ENCODE results near the gene IL16. TPM values are rescaled to one million over a fixed set of nuclear protein-coding genes. Genes with fewer than 3 reads are reported as not detected.

IL16 gene
- polyA plus RNA-seq, 1 donor (not counting 4 experiments of a cell fraction or from before 2014, with no cell fraction given): not detected

- dilution Hi-C loops (cut with MboI; ENCODE audit: extremely low pct_ligation_motif_present, low sequenced_read_pairs): no loop called here
- Histone ChIP-seq H3K4me1 (ENCODE audit: control insufficient read depth, extremely low read depth, insufficient read depth, low read length) (peaks cover 13% of the 10 kb centered on the region), H3K27me3 (ENCODE audit: control insufficient read depth, extremely low read depth, insufficient read depth, low read length) (no peaks in the 10 kb centered on the region), H2AFZ (ENCODE audit: control insufficient read depth, low read length) (peak within 1 kb of the TSS; percentile 97), H3K27ac (ENCODE audit: control insufficient read depth, insufficient read depth, low read length) (peak within 1 kb of the TSS; percentile 83), H3K9ac (ENCODE audit: control insufficient read depth, extremely low read depth, insufficient read depth, low read length) (peak within 1 kb of the TSS; percentile 94), H4K20me1 (ENCODE audit: control insufficient read depth, extremely low read depth, insufficient read depth, low read length) (no peaks in the 10 kb centered on the region), H3K9me3 (ENCODE audit: control insufficient read depth, low read depth, low read length) (no peaks in the 10 kb centered on the region), H3K36me3 (ENCODE audit: control insufficient read depth in 2 of 2, extremely low read depth in 1 of 2, insufficient read depth in 2 of 2, low read length in 2 of 2) (peaks cover 16 to 18% of the 10 kb centered on the region in 2 experiments), H3K4me2 (ENCODE audit: control insufficient read depth, extremely low read depth, insufficient read depth, low read depth, low read length) (peak within 1 kb of the TSS; percentile 90), H3K79me2 (ENCODE audit: control insufficient read depth, insufficient read depth, low read length) (peaks cover 11% of the 10 kb centered on the region), H3K4me3 (ENCODE audit: control insufficient read depth in 2 of 3, extremely low read depth in 1 of 3, insufficient read depth in 2 of 3, low read depth in 1 of 3, low read length in 3 of 3) (peak within 1 kb of the TSS; percentile 89 to 92 (median 91)), H3K9me1 (ENCODE audit: control insufficient read depth, extremely low read depth, insufficient read depth, low read length) (no peaks in the 10 kb centered on the region)
- FAIRE-seq (no peak), DNase-seq (ENCODE audit: low read depth, low spot score) (peak; percentile 69)
- TF ChIP-seq CTCF (optimal IDR thresholded peaks at IDR 0.05 in 1 of 3, IDR thresholded peaks at IDR 0.05 in 1 of 3, conservative IDR thresholded peaks at IDR 0.05 in 1 of 3; ENCODE audit: extremely low read depth in 1 of 3, insufficient read depth in 2 of 3, low read length in 3 of 3) (no peak), EZH2 (IDR thresholded peaks at IDR 0.05; ENCODE audit: low read length) (no peak)
These were observed 127.5 kb downstream of the IL16 start, which contains the start of gene STARD5 for GRCh38 chr15:81323944-81324881. Gene STARD5, minus strand, starts transcription at chr15:81324141. Its CDS starts 42 bp downstream, at chr15:81324099.

DNA sequence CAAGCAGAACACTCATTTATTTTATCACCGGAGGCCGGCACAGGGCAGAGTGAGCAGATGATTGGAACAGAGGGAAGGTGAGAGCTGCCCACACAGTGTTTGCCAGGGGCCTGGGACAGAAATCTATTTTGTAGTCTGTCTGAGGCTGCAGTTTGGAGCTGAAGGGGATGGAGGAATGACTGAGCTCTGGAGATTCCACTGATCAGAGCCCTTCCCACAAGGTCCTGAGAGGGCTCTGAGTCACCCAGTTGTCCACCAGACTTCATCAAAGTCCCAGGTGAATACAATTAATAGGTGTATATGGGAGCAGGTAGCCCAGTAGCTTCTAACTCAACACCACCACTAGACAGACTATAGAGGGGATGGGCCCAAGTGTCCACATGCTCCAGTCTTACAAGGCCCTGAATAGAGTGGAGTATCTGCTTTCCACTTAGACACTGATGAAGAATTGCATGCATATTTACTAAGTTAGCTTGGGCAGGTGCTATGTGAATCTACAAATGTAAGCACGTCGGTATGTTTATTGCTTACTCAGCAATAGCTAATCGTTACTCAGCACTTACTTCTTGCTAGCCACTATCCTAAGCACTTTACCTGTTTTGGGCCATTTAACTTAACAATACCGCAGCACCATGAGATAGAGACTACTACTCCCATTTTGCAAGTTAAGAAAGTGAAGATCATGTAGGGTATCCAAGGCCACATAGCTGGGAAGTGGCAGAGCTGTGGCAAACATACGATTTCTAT lies 130.0 kb downstream of the IL16 start:
- Histone ChIP-seq H4K20me1 (ENCODE audit: control insufficient read depth, extremely low read depth, insufficient read depth, low read length) (no peaks in the 10 kb centered on the region), H3K9me1 (ENCODE audit: control insufficient read depth, extremely low read depth, insufficient read depth, low read length) (no peaks in the 10 kb centered on the region), H3K4me3 (ENCODE audit: control insufficient read depth in 2 of 3, extremely low read depth in 1 of 3, insufficient read depth in 2 of 3, low read depth in 1 of 3, low read length in 3 of 3) (no peak overlapping the region), H3K79me2 (ENCODE audit: control insufficient read depth, insufficient read depth, low read length) (peaks cover 11% of the 10 kb centered on the region), H3K9ac (ENCODE audit: control insufficient read depth, extremely low read depth, insufficient read depth, low read length) (no peak overlapping the region), H3K36me3 (ENCODE audit: control insufficient read depth in 2 of 2, extremely low read depth in 1 of 2, insufficient read depth in 2 of 2, low read length in 2 of 2) (peaks cover 2 to 3% of the 10 kb centered on the region in 2 experiments), H3K4me1 (ENCODE audit: control insufficient read depth, extremely low read depth, insufficient read depth, low read length) (peaks cover 13% of the 10 kb centered on the region), H3K27me3 (ENCODE audit: control insufficient read depth, extremely low read depth, insufficient read depth, low read length) (no peaks in the 10 kb centered on the region), H3K27ac (ENCODE audit: control insufficient read depth, insufficient read depth, low read length) (no peak overlapping the region), H3K9me3 (ENCODE audit: control insufficient read depth, low read depth, low read length) (no peaks in the 10 kb centered on the region), H3K4me2 (ENCODE audit: control insufficient read depth, extremely low read depth, insufficient read depth, low read depth, low read length) (no peak overlapping the region), H2AFZ (ENCODE audit: control insufficient read depth, low read length) (no peak overlapping the region)
- dilution Hi-C loops (cut with MboI; ENCODE audit: extremely low pct_ligation_motif_present, low sequenced_read_pairs): no loop called here
- TF ChIP-seq EZH2 (IDR thresholded peaks at IDR 0.05; ENCODE audit: low read length): no peak
- FAIRE-seq (no peak), DNase-seq (ENCODE audit: low read depth, low spot score) (no peak)

Data from keratinocyte (primary cell).